ENCODE data around the gene CACNA1S.

GRCh38 chr1:201123866-201124265 is 11.6 kb upstream of the CACNA1S start:
- TF ChIP-seq CTCF (IDR thresholded peaks at IDR 0.05; ENCODE audit: control extremely low read depth in 1 of 3, insufficient read depth in 1 of 3, low read depth in 1 of 3, low read length in 3 of 3) (no peak), EZH2 (IDR thresholded peaks at IDR 0.05; ENCODE audit: low read depth, low read length, severe bottlenecking) (no peak), POLR2AphosphoS5 (IDR thresholded peaks at IDR 0.05; ENCODE audit: low read depth, low read length) (no peak), EP300 (IDR thresholded peaks at IDR 0.05; ENCODE audit: borderline replicate concordance in 1 of 2, low read depth in 2 of 2, low read length in 2 of 2) (no peak), SP1 (IDR thresholded peaks at IDR 0.05; ENCODE audit: low read depth, low read length) (no peak), USF2 (IDR thresholded peaks at IDR 0.05; ENCODE audit: low read length) (no peak), MAX (IDR thresholded peaks at IDR 0.05) (no peak), CHD2 (IDR thresholded peaks at IDR 0.05; ENCODE audit: low read length) (no peak), CREB1 (IDR thresholded peaks at IDR 0.05) (no peak)

Measured in H1 (cell line).